Measurements from ENCODE around the gene ERICH3.

Gene ERICH3

GRCh38 chr1:74545821-74546220, 127.8 kb downstream of the ERICH3 start:
- in situ Hi-C loops (cut with MboI; ENCODE audit: low pct_unique_long_range_greater_than_20kb, low sequenced_read_pairs, unreplicated experiment) = no loop called here
- no peak for DNase-seq (ENCODE audit: low spot score)
- TF ChIP-seq, protein P1, sequence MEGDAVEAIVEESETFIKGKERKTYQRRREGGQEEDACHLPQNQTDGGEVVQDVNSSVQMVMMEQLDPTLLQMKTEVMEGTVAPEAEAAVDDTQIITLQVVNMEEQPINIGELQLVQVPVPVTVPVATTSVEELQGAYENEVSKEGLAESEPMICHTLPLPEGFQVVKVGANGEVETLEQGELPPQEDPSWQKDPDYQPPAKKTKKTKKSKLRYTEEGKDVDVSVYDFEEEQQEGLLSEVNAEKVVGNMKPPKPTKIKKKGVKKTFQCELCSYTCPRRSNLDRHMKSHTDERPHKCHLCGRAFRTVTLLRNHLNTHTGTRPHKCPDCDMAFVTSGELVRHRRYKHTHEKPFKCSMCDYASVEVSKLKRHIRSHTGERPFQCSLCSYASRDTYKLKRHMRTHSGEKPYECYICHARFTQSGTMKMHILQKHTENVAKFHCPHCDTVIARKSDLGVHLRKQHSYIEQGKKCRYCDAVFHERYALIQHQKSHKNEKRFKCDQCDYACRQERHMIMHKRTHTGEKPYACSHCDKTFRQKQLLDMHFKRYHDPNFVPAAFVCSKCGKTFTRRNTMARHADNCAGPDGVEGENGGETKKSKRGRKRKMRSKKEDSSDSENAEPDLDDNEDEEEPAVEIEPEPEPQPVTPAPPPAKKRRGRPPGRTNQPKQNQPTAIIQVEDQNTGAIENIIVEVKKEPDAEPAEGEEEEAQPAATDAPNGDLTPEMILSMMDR (IDR thresholded peaks at IDR 0.05; ENCODE audit: extremely low read depth, insufficient read depth, missing control alignments) = no peak

DNA sequence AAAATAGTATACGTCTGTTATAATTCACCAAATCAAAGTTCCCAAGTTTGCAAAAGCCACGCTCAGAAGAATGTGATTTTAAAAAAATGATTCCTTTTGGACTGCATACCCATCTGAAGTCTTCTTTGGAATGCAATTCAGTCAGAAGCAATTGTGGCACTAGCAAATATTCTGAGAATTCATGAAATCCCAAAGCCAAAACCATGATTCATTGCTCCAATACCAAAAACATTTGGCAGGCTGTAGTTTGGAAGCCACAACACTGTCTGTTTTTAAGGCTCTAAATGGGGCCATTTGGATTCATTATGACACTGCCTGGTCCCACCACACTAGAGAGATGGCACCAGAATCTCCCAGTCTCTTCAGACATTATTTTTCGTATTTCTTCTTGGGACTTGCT, 139.4 kb downstream of the ERICH3 start:
- TF ChIP-seq, protein P1 (IDR thresholded peaks at IDR 0.05; ENCODE audit: extremely low read depth, insufficient read depth, missing control alignments) = no peak
- in situ Hi-C loops (cut with MboI; ENCODE audit: low pct_unique_long_range_greater_than_20kb, low sequenced_read_pairs, unreplicated experiment) = no loop called here
- no peak for DNase-seq (ENCODE audit: low spot score)

DNA sequence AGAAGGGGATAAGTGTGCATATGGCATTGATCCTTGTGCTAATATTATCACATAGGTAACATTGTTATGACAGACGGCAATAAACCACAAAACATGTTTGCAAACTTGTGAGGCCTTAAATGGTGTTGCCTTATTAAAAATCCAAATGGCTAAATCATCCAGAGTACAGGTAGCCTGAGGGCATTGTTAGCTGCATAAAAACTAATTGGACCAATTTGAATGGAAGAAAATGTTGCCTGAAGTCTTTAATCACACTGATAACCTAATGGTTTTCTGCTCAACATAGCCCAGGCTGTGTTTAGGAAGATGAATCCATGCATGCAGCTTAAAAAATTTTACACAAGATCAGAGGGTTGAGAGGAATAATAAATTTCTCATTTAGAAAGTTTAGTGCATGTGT, 141.8 kb downstream of the ERICH3 start:
- in situ Hi-C loops (cut with MboI; ENCODE audit: low pct_unique_long_range_greater_than_20kb, low sequenced_read_pairs, unreplicated experiment) = no loop called here
- TF ChIP-seq, protein P1 (IDR thresholded peaks at IDR 0.05; ENCODE audit: extremely low read depth, insufficient read depth, missing control alignments) = no peak
- no peak for DNase-seq (ENCODE audit: low spot score)

DNA sequence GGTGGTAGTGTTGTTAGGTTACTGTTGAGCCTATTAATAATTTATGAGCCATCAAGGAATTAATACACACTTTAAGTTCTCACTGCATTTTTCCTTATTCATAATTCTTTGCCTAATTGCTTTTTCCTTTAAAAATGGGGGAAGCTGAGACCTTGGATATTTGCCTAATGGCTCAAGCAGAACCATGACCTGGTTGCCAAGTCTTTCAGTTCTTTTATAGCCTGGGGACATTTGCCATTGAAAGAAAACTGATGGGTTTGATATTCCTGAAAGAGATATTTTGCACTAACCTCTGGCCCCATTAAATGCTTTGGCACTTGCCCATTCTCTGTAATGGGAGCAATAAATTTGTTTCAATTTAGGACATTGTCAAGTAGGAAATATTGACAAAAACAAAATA, 142.7 kb downstream of the ERICH3 start:
- in situ Hi-C loops (cut with MboI; ENCODE audit: low pct_unique_long_range_greater_than_20kb, low sequenced_read_pairs, unreplicated experiment) = no loop called here
- DNase-seq (ENCODE audit: low spot score) = no peak
- TF ChIP-seq, protein P1 (IDR thresholded peaks at IDR 0.05; ENCODE audit: extremely low read depth, insufficient read depth, missing control alignments) = no peak

DNA sequence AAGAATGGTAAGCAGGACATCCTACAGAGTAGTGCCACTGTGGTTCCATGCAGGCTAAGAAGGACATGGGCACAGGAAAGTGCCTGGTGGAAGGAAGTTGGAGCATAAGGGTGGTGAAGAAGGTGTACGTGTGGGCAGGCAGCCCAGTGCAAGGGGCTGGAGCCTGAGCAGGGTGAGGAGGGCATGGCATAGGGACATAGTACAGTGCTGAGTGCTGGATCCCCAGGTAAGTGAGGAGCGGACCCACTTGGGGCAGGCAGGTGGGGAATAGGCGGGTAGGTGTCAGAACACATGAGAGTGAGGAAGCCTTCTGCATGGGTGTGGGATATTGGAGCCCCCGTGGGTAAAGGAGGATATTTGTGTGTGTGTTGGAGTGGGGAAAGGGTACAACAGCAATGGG, 145.5 kb downstream of the ERICH3 start:
- in situ Hi-C loops (cut with MboI; ENCODE audit: low pct_unique_long_range_greater_than_20kb, low sequenced_read_pairs, unreplicated experiment) = no loop called here
- TF ChIP-seq, protein P1 (IDR thresholded peaks at IDR 0.05; ENCODE audit: extremely low read depth, insufficient read depth, missing control alignments) = no peak
- no peak for DNase-seq (ENCODE audit: low spot score)

- in situ Hi-C loops (cut with MboI; ENCODE audit: low pct_unique_long_range_greater_than_20kb, low sequenced_read_pairs, unreplicated experiment) = no loop called here
- no peak for DNase-seq (ENCODE audit: low spot score)
- TF ChIP-seq, protein P1 (IDR thresholded peaks at IDR 0.05; ENCODE audit: extremely low read depth, insufficient read depth, missing control alignments) = no peak
These were observed 146.9 kb downstream of the ERICH3 start for GRCh38 chr1:74526708-74527107.
